ENCODE results near the gene LCP2.
"Not testable (repeated sequence)": the region's sequence is repeated elsewhere in the genome, so short reads cannot be mapped to it uniquely, and the experiment has no call there.

LCP2 gene

DNA sequence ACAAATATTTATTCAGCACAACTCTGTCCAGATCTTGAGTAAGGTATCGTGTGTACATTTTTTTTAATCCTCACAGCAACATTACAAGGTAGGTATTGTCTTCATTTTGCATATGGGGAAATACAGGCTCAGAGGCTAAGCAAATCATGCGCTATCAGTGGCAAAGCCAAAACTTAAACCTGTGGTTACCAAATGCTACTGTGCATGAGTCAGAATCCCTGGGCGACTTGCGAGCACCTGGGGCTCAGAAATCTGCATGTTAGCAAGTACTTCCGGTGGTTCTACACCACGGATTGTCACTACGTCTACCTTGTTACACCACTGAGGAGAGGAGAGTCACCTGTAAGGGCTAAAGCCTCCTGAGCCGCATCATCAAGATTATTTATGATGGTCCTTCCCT lies 43.5 kb downstream of the LCP2 start:
- FAIRE-seq: peak; percentile 78

DNA sequence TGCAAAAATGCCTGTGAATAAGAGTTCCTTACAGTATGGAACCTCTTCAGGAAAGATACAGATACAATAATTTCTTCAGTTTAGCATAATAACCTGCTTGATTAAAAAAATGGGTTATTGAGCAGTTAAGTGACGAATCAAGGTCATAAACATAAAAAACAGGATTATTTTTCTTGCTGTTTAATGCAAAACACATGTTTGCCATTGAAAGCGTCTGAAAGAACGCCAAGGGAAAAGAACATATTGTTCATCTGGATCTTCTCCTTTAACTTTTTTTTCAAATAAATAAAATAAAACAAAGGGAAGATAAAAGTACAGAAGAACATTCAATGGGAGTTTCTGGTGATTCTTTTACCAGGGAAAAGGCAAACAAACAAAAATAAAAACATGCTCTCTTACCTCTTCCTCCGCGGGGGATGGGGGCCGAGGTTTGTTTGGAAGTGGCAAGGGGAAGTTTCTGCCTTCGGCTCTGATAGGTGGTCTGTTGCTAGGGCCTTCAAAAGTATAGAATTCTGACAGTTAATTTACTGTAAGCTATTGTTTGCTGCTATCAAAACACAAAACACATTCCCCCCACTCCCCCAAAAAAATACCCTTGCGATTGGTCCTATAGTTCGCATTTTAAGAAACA lies 44.7 kb downstream of the LCP2 start:
- DNase-seq (ENCODE audit: extremely low spot score, insufficient read length, low read depth): no peak
- FAIRE-seq: no peak

More for the DNA sequence above, 43.5 kb downstream of the LCP2 start:
- peak; percentile 14 for DNase-seq (ENCODE audit: extremely low spot score, insufficient read length, low read depth)

GRCh38 chr5:170252109-170252508 lies 45.5 kb downstream of the LCP2 start:
- FAIRE-seq: no peak
- no peak for DNase-seq (ENCODE audit: extremely low spot score, insufficient read length, low read depth)

DNA sequence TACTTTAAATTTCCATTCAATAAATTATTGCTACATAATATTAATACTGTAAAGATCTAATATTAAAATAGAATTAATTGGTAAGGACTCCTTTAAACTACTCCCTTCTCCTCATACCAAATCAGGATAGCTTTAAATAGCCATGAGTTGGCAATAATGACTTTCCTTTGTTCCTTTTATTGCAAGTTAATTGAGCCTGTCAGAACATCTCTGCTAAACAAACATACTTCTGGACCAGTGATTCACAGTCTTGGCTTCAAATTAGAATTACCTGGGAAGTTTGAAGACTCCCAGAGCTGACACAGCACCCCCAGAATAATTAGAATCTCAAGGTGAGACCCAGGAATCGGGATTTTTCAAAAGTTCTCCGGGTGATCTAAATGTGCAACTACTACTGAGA lies 46.1 kb downstream of the LCP2 start:
- FAIRE-seq: no peak
- no peak for DNase-seq (ENCODE audit: extremely low spot score, insufficient read length, low read depth)

- FAIRE-seq: no peak
- DNase-seq (ENCODE audit: extremely low spot score, insufficient read length, low read depth): no peak
These were observed 46.7 kb downstream of the LCP2 start for GRCh38 chr5:170250810-170251317.

DNA sequence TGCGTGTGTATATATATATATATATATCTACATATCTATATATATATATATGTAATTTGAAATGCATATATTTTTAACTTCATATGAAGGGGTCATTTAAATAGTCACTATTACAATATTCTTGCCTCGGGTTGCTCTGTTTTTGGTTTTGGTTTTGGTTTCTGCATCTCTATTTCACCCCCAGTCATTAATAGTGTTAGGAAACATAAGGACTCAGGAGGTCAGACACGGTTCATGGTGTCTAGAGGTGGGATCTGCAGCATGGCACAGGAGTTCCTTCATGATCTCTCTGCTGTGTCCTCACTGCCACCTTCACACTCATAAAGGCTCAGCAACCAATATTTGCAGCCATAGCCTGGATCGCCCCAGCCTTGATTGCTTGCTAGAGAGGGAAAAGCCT lies 48.2 kb downstream of the LCP2 start:
- DNase-seq (ENCODE audit: extremely low spot score, insufficient read length, low read depth) (no peak), FAIRE-seq (no peak)

DNA sequence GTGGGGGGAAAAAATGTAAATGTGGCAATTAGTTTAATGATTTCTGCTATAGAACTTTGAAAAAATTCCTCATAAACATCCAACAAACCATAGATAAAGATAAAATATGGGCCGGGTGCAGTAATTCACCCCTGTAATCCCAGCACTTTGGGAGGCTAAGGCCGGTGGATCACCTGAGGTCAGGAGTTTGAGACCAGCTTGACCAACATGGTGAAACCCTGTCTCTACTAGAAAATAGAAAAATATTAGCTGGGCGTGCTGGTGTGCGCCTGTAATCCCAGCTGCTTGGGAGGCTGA lies 48.7 kb downstream of the LCP2 start:
- DNase-seq (ENCODE audit: extremely low spot score, insufficient read length, low read depth); FAIRE-seq: not testable (repeated sequence)

GRCh38 chr5:170248172-170248930 lies 49.2 kb downstream of the LCP2 start:
- DNase-seq (ENCODE audit: extremely low spot score, insufficient read length, low read depth): no peak

DNA sequence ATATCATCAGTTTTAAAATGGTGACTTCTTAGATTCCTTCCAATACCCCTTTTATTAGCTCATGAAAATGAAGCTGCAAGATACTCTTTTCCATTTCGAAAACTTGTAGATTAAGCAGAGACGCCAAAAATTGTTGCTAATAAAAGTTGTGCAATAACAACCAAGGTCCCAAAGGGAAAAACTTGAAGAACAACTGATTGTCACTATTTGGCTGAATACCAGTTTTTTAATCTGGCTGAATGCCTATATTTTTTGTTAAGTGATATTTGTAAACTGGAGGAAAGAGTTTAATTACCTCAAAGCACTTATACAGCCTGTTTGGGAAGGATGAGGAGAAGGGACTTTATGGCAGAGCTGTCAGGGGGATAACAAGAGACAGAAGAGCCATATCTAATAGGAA lies 50.2 kb downstream of the LCP2 start:
- DNase-seq (ENCODE audit: extremely low spot score, insufficient read length, low read depth): no peak
- FAIRE-seq: no peak

More at GRCh38 chr5:170248172-170248930, 49.2 kb downstream of the LCP2 start:
- FAIRE-seq: no peak

GRCh38 chr5:170246126-170246870 lies 51.3 kb downstream of the LCP2 start:
- DNase-seq (ENCODE audit: extremely low spot score, insufficient read length, low read depth) (no peak), FAIRE-seq (no peak)

- FAIRE-seq; DNase-seq (ENCODE audit: extremely low spot score, insufficient read length, low read depth): not testable (repeated sequence)
These were observed 52.1 kb downstream of the LCP2 start for GRCh38 chr5:170245436-170245835.

DNA sequence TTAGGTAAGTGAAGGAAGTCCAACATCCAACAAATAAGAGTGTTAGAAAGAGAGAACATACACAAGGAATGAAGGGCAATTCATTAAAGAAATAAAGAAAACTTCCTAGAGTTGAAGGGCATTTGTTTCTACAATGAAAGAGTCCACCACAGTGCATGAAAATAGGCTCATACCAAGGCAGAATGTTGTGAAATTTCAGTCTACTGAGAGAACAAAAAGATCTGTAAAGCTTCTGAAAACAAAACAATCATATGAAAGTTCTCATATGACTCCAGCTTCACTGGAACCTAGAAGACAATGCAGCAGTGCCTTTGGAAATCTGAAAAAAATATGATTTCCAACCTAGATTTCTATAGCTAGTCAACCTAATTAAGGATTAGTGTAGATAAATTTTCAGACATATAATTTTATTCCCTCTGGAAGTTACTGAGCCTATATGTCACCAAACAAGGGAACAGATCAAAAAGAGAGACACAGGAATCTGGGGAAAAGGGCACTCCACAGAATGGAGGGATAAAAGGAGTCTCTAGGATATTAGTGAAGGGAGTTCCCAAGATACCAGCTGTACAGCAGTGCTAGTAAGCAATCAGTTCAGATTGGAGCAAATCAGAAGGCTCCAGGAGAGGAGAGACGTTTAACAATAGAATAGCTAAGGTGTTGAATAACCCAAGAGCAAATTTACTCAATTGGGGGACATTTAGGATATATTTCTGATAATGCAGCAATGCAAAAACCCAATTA lies 59.0 kb downstream of the LCP2 start:
- FAIRE-seq (no peak), DNase-seq (ENCODE audit: extremely low spot score, insufficient read length, low read depth) (no peak)

DNA sequence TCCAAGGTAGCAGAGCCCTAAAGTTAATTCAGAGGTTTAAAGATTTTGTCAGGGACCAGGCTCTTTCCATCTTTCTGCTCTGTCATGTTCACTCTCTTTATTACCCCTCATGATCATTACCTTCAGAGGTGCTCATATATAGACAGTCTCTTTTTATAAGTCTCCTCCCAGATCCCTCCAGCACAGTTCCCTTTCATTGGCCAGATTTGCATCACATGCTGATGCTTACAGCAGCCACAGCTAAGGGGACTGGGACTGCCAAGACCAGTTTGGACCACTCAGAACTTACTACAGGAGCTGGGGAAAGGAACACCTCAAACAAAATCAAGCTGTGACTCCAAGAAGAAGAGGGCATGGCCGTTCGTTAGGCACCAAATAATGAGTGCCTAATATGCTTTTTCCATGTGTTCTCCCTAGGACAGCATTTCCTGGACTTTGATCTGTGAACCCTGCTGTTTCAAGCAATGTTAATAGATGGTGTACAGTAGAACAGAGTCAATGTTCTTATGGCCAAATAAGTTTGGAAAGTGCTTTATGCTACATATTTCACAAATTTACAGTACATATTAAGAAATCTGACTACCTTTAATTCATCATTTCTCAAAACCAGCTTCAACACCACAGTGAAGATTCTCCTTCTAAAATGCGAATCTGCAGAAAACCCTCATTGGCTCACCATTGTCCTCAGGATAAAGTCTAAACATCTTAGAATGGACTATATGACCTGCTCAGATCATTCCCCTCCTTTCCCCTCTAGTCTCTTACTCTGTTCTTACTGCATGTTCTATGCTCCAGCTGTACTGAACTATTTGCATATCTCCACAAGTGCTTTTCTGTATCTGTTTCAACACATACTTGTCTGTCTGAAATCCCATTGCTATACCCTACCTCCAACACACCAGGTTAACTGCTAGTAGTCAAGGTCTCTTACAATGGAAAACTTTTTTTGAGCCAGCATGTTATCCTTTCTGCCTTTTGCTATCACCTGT lies 61.4 kb downstream of the LCP2 start:
- no peak for FAIRE-seq
- no peak for DNase-seq (ENCODE audit: extremely low spot score, insufficient read length, low read depth)

DNA sequence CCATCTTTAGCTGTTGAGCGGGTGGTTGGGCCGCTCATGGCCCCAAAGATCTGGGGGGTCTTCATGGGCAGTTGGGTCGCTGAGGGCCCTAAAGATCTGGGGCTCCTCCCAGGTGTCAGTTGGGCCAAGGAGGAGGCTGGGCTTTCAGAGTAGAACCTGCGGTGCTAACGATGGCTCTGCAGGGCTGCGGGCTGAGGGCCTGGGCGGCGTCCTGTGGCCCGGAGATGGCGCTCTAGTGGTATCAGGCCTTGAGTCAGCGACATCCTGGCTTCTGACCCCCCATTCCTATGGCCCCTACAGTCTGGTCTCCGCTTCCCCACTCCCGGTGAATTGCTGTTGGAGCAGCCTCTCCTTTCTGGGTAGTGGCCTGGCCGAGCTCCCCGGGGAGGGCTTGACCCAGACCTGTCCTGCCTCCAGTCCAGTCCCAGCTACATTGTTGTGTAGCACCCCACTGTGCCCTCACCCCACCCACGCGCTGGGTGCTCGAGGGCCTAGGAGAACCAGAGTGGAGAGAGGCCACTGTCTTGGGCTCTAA lies 64.2 kb downstream of the LCP2 start:
- DNase-seq (ENCODE audit: extremely low spot score, insufficient read length, low read depth): no peak
- FAIRE-seq: no peak

DNA sequence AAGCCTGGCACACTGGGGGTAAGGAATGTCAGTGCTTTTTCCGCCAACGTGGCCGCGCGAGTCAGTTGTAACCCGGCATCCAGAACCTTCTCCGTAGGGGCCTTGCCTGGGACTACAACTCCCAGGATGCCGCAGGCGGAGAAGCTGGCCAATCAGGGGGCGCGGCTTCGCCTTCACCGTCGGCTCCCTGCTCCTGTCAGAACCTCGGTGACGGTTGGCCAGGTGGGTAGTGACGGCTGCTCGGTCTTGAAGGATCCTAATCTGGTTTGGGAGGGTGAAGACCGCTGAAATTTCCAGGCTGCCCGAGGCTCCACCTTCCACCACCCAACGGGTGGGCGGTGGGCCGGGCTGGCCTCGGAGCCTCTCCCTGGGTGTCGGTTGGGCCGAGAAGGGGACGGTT lies 64.8 kb downstream of the LCP2 start, which contains the start of gene C5orf58:
C5orf58 (plus strand) TSS at position 200 of the 400 bp plus-strand sequence. CDS start 1,992 bp downstream, outside the sequence.
- DNase-seq (ENCODE audit: extremely low spot score, insufficient read length, low read depth): no peak
- no peak for FAIRE-seq

GRCh38 chr5:170228762-170229435 lies 68.7 kb downstream of the LCP2 start:
- FAIRE-seq (no peak), DNase-seq (ENCODE audit: extremely low spot score, insufficient read length, low read depth) (no peak)

DNA sequence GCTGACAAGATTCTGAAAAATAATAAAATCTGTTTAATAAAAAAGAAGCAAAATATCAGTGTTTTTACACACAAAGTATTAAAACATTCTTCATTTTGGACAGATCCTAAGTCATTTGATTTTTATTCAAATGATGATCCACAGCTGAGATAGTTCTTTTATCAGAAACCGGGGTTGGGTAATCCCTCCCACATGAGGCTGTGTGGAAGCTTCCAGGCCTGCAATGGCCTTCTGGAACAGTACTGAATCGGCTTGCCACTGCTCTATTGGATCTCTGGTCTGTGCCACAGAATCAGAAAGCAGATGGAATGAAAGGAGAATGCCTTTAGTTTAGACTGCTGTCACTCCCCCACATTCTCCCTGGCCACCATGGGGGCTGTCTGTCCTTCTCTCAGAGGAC lies 70.9 kb downstream of the LCP2 start:
- DNase-seq (ENCODE audit: extremely low spot score, insufficient read length, low read depth) (no peak), FAIRE-seq (no peak)

DNA sequence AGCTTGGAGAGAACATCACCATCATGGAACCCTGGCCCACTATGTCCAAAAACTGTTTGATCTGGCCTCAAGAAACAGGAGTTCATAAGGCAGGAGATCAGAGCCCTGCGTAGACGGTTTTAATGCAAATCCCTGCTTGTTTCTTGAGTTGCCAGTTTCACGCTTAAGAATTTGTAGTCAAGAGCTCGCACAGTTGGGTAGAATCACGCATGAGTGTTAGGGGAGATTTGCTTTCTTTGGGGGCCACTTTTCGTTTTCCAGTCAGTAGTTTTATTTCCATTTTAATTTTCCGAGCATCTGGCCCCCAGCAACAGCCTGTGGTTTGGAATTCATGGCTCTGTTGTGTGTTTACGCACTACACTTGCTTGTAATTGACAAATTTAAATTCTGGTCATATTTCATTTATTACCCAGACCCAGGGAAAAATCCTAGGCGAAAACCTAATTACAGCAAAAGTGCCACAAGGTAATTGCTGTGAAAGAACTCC lies 71.4 kb downstream of the LCP2 start:
- FAIRE-seq: no peak
- DNase-seq (ENCODE audit: extremely low spot score, insufficient read length, low read depth): no peak
